ENCODE data around the gene JDP2.

The JDP2 gene

DNA sequence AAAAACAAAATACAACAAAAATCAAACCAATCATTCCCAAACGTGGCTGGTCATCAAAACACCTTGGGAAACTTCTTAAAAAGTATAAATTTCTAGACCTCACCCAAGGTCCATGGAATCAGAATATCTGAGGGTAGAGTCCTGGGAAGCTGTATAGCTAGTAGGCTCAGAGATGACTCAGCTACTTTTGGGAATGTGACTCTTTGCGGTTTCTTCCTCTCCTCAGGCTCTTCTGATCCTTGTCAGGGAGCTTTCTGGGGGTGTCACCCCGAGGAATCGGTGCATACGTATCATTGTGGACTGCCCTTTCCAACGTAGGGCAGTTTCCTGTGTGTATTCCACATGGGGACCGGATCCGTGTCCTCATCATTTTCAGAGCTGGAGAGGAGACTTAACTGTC, 14.8 kb downstream of the JDP2 start:
- Histone ChIP-seq H3K9me3 (ENCODE audit: control insufficient read depth in 2 of 2, low read length in 2 of 2) (no peaks in the 10 kb centered on the region), H3K4me1 (ENCODE audit: control insufficient read depth in 2 of 2, insufficient read depth in 2 of 2, low read length in 2 of 2) (peaks cover 8 to 16% of the 10 kb centered on the region in 2 donors), H3K36me3 (ENCODE audit: control insufficient read depth in 2 of 2, insufficient read depth in 2 of 2, low read length in 2 of 2) (peaks cover 17 to 36% of the 10 kb centered on the region in 2 donors), H3K27me3 (ENCODE audit: control insufficient read depth in 2 of 2, insufficient read depth in 2 of 2, low read length in 2 of 2) (no peaks in the 10 kb centered on the region), H3K9ac (ENCODE audit: low read depth in 1 of 2, low read length in 2 of 2) (no peak overlapping the region), H3K4me3 (ENCODE audit: low read length in 2 of 2) (no peak overlapping the region), H3K27ac (ENCODE audit: low read depth in 2 of 2, low read length in 2 of 2) (no peak overlapping the region)

DNA sequence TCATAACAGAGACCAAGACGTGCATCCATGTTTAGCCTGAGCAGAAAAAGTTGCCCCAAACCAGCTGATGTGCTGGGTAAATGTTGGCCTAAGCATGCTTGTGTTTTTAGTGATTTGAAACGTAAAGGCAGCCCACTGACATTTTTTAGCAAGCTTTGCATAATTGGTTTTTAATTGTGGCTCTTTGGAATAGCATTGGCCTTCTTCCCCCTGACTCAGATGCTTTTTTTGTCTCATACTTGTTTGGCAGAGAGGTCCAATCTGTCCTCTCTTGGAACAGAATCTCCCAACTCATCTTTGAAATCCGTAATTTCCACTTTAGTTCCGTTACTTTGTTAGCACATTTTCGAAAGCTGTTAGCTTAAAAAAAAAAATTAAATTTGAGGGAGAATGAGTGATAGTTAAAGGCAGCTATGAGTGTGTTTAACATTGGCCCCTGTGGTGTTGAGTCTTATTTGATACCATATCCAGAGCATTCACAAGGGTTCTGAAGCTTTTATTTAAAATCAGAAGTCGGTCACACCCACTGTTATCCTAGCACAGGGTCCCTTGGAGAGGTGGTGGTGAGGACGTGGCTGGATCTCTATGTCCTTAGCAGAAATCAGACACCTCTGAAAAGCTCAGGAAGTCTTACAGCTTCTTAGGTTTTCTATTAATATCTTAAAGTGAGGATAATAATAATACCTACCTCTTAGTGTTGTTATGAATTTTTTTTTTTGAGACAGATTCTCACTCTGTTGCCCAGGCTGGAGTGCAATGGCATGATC, 15.6 kb downstream of the JDP2 start:
- Histone ChIP-seq H3K36me3 (ENCODE audit: control insufficient read depth in 2 of 2, insufficient read depth in 2 of 2, low read length in 2 of 2) (peaks cover 17 to 30% of the 10 kb centered on the region in 2 donors), H3K9me3 (ENCODE audit: control insufficient read depth in 2 of 2, low read length in 2 of 2) (no peaks in the 10 kb centered on the region), H3K4me3 (ENCODE audit: low read length in 2 of 2) (no peak overlapping the region), H3K27ac (ENCODE audit: low read depth in 2 of 2, low read length in 2 of 2) (no peak overlapping the region), H3K27me3 (ENCODE audit: control insufficient read depth in 2 of 2, insufficient read depth in 2 of 2, low read length in 2 of 2) (no peaks in the 10 kb centered on the region), H3K9ac (ENCODE audit: low read depth in 1 of 2, low read length in 2 of 2) (no peak overlapping the region), H3K4me1 (ENCODE audit: control insufficient read depth in 2 of 2, insufficient read depth in 2 of 2, low read length in 2 of 2) (peaks cover 8 to 16% of the 10 kb centered on the region in 2 donors)

DNA sequence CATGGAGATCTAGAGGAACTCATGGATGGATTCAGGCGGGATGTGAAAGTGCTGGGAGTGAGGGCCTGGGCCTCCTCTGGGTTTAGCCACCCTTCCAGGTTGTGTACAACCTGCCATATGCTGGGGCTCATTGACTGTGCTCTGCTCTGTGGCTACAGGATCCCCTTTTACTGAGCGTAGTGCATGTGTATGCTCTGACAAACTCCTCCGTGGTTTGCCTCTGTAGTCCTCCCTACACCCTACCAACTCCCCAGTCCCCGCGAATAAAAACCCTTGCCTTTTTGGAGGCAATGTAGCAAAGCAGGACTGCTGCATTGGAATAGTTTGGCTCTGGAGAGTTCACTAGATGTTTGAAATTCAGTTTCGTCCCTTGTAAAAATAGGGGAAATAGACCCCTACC, 17.4 kb downstream of the JDP2 start:
- H3K27me3 ChIP-seq (ENCODE audit: control insufficient read depth in 2 of 2, insufficient read depth in 2 of 2, low read length in 2 of 2), result no peaks in the 10 kb centered on the region
- no peaks in the 10 kb centered on the region for H3K9me3 ChIP-seq (ENCODE audit: control insufficient read depth in 2 of 2, low read length in 2 of 2)
- H3K4me1 ChIP-seq (ENCODE audit: control insufficient read depth in 2 of 2, insufficient read depth in 2 of 2, low read length in 2 of 2), result peaks cover 22 to 34% of the 10 kb centered on the region in 2 donors
- peaks cover 15 to 16% of the 10 kb centered on the region in 2 donors for H3K36me3 ChIP-seq (ENCODE audit: control insufficient read depth in 2 of 2, insufficient read depth in 2 of 2, low read length in 2 of 2)
- no peak overlapping the region for H3K9ac ChIP-seq (ENCODE audit: low read depth in 1 of 2, low read length in 2 of 2)
- H3K27ac ChIP-seq (ENCODE audit: low read depth in 2 of 2, low read length in 2 of 2), result no peak overlapping the region
- H3K4me3 ChIP-seq (ENCODE audit: low read length in 2 of 2), result no peak overlapping the region

GRCh38 chr14:75445963-75446362, 18.1 kb downstream of the JDP2 start:
- Histone ChIP-seq H3K27ac (ENCODE audit: low read depth in 2 of 2, low read length in 2 of 2) (no peak overlapping the region), H3K4me3 (ENCODE audit: low read length in 2 of 2) (no peak overlapping the region), H3K36me3 (ENCODE audit: control insufficient read depth in 2 of 2, insufficient read depth in 2 of 2, low read length in 2 of 2) (peaks cover 10% of the 10 kb centered on the region in 2 donors), H3K27me3 (ENCODE audit: control insufficient read depth in 2 of 2, insufficient read depth in 2 of 2, low read length in 2 of 2) (no peaks in the 10 kb centered on the region), H3K4me1 (ENCODE audit: control insufficient read depth in 2 of 2, insufficient read depth in 2 of 2, low read length in 2 of 2) (peaks cover 25 to 41% of the 10 kb centered on the region in 2 donors), H3K9ac (ENCODE audit: low read depth in 1 of 2, low read length in 2 of 2) (no peak overlapping the region), H3K9me3 (ENCODE audit: control insufficient read depth in 2 of 2, low read length in 2 of 2) (no peaks in the 10 kb centered on the region)

GRCh38 chr14:75446447-75446846, 18.6 kb downstream of the JDP2 start:
- H3K4me3 ChIP-seq (ENCODE audit: low read length in 2 of 2), result no peak overlapping the region
- no peaks in the 10 kb centered on the region for H3K27me3 ChIP-seq (ENCODE audit: control insufficient read depth in 2 of 2, insufficient read depth in 2 of 2, low read length in 2 of 2)
- no peak overlapping the region for H3K9ac ChIP-seq (ENCODE audit: low read depth in 1 of 2, low read length in 2 of 2)
- H3K36me3 ChIP-seq (ENCODE audit: control insufficient read depth in 2 of 2, insufficient read depth in 2 of 2, low read length in 2 of 2), result peaks cover 6 to 7% of the 10 kb centered on the region in 2 donors
- H3K27ac ChIP-seq (ENCODE audit: low read depth in 2 of 2, low read length in 2 of 2), result no peak overlapping the region
- H3K9me3 ChIP-seq (ENCODE audit: control insufficient read depth in 2 of 2, low read length in 2 of 2), result no peaks in the 10 kb centered on the region
- H3K4me1 ChIP-seq (ENCODE audit: control insufficient read depth in 2 of 2, insufficient read depth in 2 of 2, low read length in 2 of 2), result peaks cover 24 to 43% of the 10 kb centered on the region in 2 donors

DNA sequence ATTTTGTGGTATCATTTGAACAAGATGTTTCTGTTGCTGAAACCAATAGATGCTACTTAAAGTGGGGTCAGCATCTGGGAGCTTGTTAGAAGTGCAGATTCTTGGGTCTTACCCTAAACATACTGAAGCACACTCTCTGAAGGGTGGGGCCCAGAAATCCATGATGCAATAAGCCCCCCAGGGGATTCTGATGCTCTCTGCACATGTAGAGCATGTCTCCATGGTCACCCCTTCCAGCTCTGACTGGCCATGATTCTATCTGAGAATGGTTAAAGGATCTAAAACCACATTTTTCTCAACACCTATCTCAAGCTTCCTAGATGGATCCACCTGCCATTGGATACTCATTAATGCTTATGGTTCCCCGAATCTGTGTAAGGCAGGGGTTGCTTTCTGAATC, 20.4 kb downstream of the JDP2 start:
- H3K9ac ChIP-seq (ENCODE audit: low read depth in 1 of 2, low read length in 2 of 2), result no peak overlapping the region
- H3K9me3 ChIP-seq (ENCODE audit: control insufficient read depth in 2 of 2, low read length in 2 of 2), result no peaks in the 10 kb centered on the region
- H3K4me1 ChIP-seq (ENCODE audit: control insufficient read depth in 2 of 2, insufficient read depth in 2 of 2, low read length in 2 of 2), result peaks cover 29 to 51% of the 10 kb centered on the region in 2 donors
- peaks cover 2 to 6% of the 10 kb centered on the region in 2 donors for H3K36me3 ChIP-seq (ENCODE audit: control insufficient read depth in 2 of 2, insufficient read depth in 2 of 2, low read length in 2 of 2)
- H3K4me3 ChIP-seq (ENCODE audit: low read length in 2 of 2), result no peak overlapping the region
- H3K27ac ChIP-seq (ENCODE audit: low read depth in 2 of 2, low read length in 2 of 2), result no peak overlapping the region
- no peaks in the 10 kb centered on the region for H3K27me3 ChIP-seq (ENCODE audit: control insufficient read depth in 2 of 2, insufficient read depth in 2 of 2, low read length in 2 of 2)

- no peaks in the 10 kb centered on the region for H3K27me3 ChIP-seq (ENCODE audit: control insufficient read depth in 2 of 2, insufficient read depth in 2 of 2, low read length in 2 of 2)
- peaks cover 33 to 58% of the 10 kb centered on the region in 2 donors for H3K4me1 ChIP-seq (ENCODE audit: control insufficient read depth in 2 of 2, insufficient read depth in 2 of 2, low read length in 2 of 2)
- H3K36me3 ChIP-seq (ENCODE audit: control insufficient read depth in 2 of 2, insufficient read depth in 2 of 2, low read length in 2 of 2), result peaks cover 2 to 6% of the 10 kb centered on the region in 2 donors
- H3K9me3 ChIP-seq (ENCODE audit: control insufficient read depth in 2 of 2, low read length in 2 of 2), result no peaks in the 10 kb centered on the region
- H3K9ac ChIP-seq (ENCODE audit: low read depth in 1 of 2, low read length in 2 of 2), result peak overlapping the region in 1 of 2 donors; percentile 38
- H3K4me3 ChIP-seq (ENCODE audit: low read length in 2 of 2), result no peak overlapping the region
- peak overlapping the region; percentile 86 to 87 for H3K27ac ChIP-seq (ENCODE audit: low read depth in 2 of 2, low read length in 2 of 2)
Observed at GRCh38 chr14:75449036-75449435, 21.2 kb downstream of the JDP2 start.

DNA sequence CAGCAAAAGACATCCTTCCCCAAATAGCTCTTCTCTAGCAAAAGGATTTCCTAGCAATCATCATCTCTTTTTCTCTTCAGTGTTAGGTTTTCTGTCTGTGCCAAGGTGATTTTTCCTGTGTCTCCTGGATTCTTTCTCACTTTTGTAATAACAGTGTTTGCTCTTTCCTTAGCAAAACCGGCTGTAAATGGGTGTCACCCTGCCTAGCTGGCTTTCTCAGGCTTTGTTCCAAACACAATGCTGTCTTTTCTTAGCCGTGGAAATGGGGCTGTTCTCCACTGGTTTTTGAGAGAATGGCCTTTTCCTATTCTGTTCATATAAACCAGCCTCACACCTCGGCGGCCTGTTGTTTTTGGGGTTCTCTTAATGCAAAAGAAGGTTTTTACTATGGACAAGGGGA, 21.9 kb downstream of the JDP2 start:
- peaks cover 37 to 61% of the 10 kb centered on the region in 2 donors for H3K4me1 ChIP-seq (ENCODE audit: control insufficient read depth in 2 of 2, insufficient read depth in 2 of 2, low read length in 2 of 2)
- peaks cover 0 to 6% of the 10 kb centered on the region in 2 donors for H3K36me3 ChIP-seq (ENCODE audit: control insufficient read depth in 2 of 2, insufficient read depth in 2 of 2, low read length in 2 of 2)
- H3K27ac ChIP-seq (ENCODE audit: low read depth in 2 of 2, low read length in 2 of 2), result peak overlapping the region; percentile 86 to 87
- H3K4me3 ChIP-seq (ENCODE audit: low read length in 2 of 2), result peak overlapping the region; percentile 12 to 37
- H3K27me3 ChIP-seq (ENCODE audit: control insufficient read depth in 2 of 2, insufficient read depth in 2 of 2, low read length in 2 of 2), result no peaks in the 10 kb centered on the region
- no peaks in the 10 kb centered on the region for H3K9me3 ChIP-seq (ENCODE audit: control insufficient read depth in 2 of 2, low read length in 2 of 2)
- peak overlapping the region; percentile 38 to 64 for H3K9ac ChIP-seq (ENCODE audit: low read depth in 1 of 2, low read length in 2 of 2)

GRCh38 chr14:75450381-75451276, 22.8 kb downstream of the JDP2 start:
- H3K9ac ChIP-seq (ENCODE audit: low read depth in 1 of 2, low read length in 2 of 2), result peak overlapping the region; percentile 38 to 64
- peaks cover 45 to 67% of the 10 kb centered on the region in 2 donors for H3K4me1 ChIP-seq (ENCODE audit: control insufficient read depth in 2 of 2, insufficient read depth in 2 of 2, low read length in 2 of 2)
- peak overlapping the region; percentile 41 to 42 for H3K4me3 ChIP-seq (ENCODE audit: low read length in 2 of 2)
- H3K36me3 ChIP-seq (ENCODE audit: control insufficient read depth in 2 of 2, insufficient read depth in 2 of 2, low read length in 2 of 2), result peaks cover 0 to 5% of the 10 kb centered on the region in 2 donors
- H3K27ac ChIP-seq (ENCODE audit: low read depth in 2 of 2, low read length in 2 of 2), result peak overlapping the region; percentile 86 to 87
- no peaks in the 10 kb centered on the region for H3K27me3 ChIP-seq (ENCODE audit: control insufficient read depth in 2 of 2, insufficient read depth in 2 of 2, low read length in 2 of 2)
- no peaks in the 10 kb centered on the region for H3K9me3 ChIP-seq (ENCODE audit: control insufficient read depth in 2 of 2, low read length in 2 of 2)

- Histone ChIP-seq H3K27me3 (ENCODE audit: control insufficient read depth in 2 of 2, insufficient read depth in 2 of 2, low read length in 2 of 2) (no peaks in the 10 kb centered on the region), H3K9ac (ENCODE audit: low read depth in 1 of 2, low read length in 2 of 2) (no peak overlapping the region), H3K4me3 (ENCODE audit: low read length in 2 of 2) (no peak overlapping the region), H3K27ac (ENCODE audit: low read depth in 2 of 2, low read length in 2 of 2) (peak overlapping the region; percentile 32 to 64), H3K36me3 (ENCODE audit: control insufficient read depth in 2 of 2, insufficient read depth in 2 of 2, low read length in 2 of 2) (peaks cover 0 to 5% of the 10 kb centered on the region in 2 donors), H3K9me3 (ENCODE audit: control insufficient read depth in 2 of 2, low read length in 2 of 2) (no peaks in the 10 kb centered on the region), H3K4me1 (ENCODE audit: control insufficient read depth in 2 of 2, insufficient read depth in 2 of 2, low read length in 2 of 2) (peaks cover 55 to 67% of the 10 kb centered on the region in 2 donors)
Observed at GRCh38 chr14:75452324-75452723, 24.5 kb downstream of the JDP2 start.

All from mucosa of rectum (tissue), 2 donors.